WI38 (cell line): ENCODE data around the gene CCDC27.
"Not testable (repeated sequence)": the region's sequence is repeated elsewhere in the genome, so short reads cannot be mapped to it uniquely, and the experiment has no call there.

Experiments
- H3K4me3 ChIP-seq: 2 replicates; pipeline ENCODE4 v1.5.1; 2011; ENCODE audit warnings: low read depth, mild to moderate bottlenecking, control low read depth, low read length
- CTCF ChIP-seq: IDR thresholded peaks from 2 replicates; pipeline ENCODE4 v1.5.1; 2012; ENCODE audit warnings: low read depth, mild to moderate bottlenecking, control low read depth, low read length

CCDC27 gene

GRCh38 chr1:3721955-3722465, 30.2 kb upstream of the CCDC27 start:
- no peak overlapping the region for H3K4me3 ChIP-seq
- no peak for TF ChIP-seq CTCF

DNA sequence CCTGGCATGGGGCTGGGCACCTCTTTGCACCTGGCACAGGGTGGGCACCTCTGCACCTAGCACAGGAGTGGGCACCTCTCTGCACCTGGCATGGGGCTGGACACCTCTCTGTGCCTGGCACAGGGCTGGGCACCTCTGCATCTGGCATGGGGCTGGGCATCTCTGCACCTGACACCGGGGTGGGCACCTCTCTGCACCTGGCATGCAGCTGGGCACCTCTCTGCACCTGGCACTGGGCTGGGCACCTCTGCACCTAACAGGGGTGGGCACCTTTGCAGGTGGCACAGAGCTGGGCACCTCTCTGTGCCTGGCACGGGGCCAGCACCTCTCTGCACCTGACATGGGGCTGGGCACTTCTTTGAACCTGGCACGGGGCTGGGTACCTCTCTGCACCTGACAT, 29.4 kb upstream of the CCDC27 start:
- H3K4me3 ChIP-seq: no peak overlapping the region
- no peak for TF ChIP-seq CTCF

- not testable (repeated sequence) for H3K4me3 ChIP-seq
- TF ChIP-seq CTCF: peak; percentile 96
Measured at GRCh38 chr1:3724416-3725030, 27.7 kb upstream of the CCDC27 start.

- no peak for TF ChIP-seq CTCF
- H3K4me3 ChIP-seq: no peak overlapping the region
Measured at GRCh38 chr1:3725366-3725765, 26.9 kb upstream of the CCDC27 start.

DNA sequence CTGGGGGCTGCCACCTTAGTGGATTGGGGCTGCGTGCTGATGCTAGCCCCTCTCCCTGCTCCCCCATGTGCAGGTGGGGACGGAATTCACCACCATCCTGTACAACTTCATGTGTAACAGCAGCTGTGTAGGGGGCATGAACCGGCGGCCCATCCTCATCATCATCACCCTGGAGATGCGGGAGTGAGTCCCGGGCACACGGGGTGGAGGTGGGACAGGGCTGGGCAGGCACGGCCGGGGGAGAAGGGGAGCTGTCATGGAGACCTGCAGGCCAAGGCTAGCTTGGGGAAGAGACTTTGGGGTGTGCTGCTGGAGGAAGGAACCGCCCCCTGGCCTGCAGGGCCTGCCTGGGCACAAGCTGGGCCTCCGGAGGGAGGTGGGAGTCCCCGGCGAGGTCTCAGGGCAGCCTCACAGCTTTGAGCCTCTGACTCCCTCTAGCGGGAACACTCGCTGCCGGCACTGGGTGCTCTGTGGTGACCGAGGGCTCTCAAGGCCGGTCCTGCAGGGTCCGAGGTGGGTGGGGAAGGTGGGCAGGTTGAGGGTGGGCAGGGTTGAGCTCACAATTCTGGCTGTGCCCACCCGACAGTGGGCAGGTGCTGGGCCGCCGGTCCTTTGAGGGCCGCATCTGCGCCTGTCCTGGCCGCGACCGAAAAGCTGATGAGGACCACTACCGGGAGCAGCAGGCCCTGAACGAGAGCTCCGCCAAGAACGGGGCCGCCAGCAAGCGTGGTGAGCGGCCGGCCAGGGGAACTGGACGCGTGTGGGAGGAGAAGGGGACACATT, 25.0 kb upstream of the CCDC27 start:
- H3K4me3 ChIP-seq: no peak overlapping the region

GRCh38 chr1:3727825-3728776, 24.1 kb upstream of the CCDC27 start:
- H3K4me3 ChIP-seq: no peak overlapping the region
- no peak for TF ChIP-seq CTCF

More for the DNA sequence above, 25.0 kb upstream of the CCDC27 start:
- 0 out of 2 replicates have a peak, but pooled peaks have one; percentile 12 for TF ChIP-seq CTCF
